ENCODE data around the gene TMEM44. TPM values are rescaled to one million over a fixed set of nuclear protein-coding genes. Genes with fewer than 3 reads are reported as not detected.

The TMEM44 gene
- total RNA-seq, 4 donors from 2014 or later: 6.5 to 24.5 (median 19.5) TPM

GRCh38 chr3:194540274-194540905 lies 92.8 kb downstream of the TMEM44 start:
- H3K36me3 ChIP-seq: no peaks in the 10 kb centered on the region
- intact Hi-C loops (cut with DNase I; ENCODE audit: low total_unique reads): no loop called here
- no peaks in the 10 kb centered on the region for H3K9me3 ChIP-seq
- no peak for DNase-seq
- no peaks in the 10 kb centered on the region for H3K27me3 ChIP-seq
- H3K27ac ChIP-seq: no peak overlapping the region
- no peak overlapping the region for H3K4me3 ChIP-seq
- no peaks in the 10 kb centered on the region for H3K4me1 ChIP-seq
- TF ChIP-seq CTCF (IDR thresholded peaks at IDR 0.05): no peak
- no peak for TF ChIP-seq POLR2A (IDR thresholded peaks at IDR 0.05)

GRCh38 chr3:194539498-194539897 lies 93.7 kb downstream of the TMEM44 start:
- intact Hi-C loops (cut with DNase I; ENCODE audit: low total_unique reads): no loop called here
- no peaks in the 10 kb centered on the region for H3K27me3 ChIP-seq
- no peaks in the 10 kb centered on the region for H3K36me3 ChIP-seq
- no peaks in the 10 kb centered on the region for H3K4me1 ChIP-seq
- TF ChIP-seq POLR2A (IDR thresholded peaks at IDR 0.05) (no peak), CTCF (IDR thresholded peaks at IDR 0.05) (no peak)
- H3K9me3 ChIP-seq: no peaks in the 10 kb centered on the region
- no peak overlapping the region for H3K4me3 ChIP-seq
- no peak overlapping the region for H3K27ac ChIP-seq
- no peak for DNase-seq

GRCh38 chr3:194537732-194538247 lies 95.4 kb downstream of the TMEM44 start:
- H3K36me3 ChIP-seq: no peaks in the 10 kb centered on the region
- H3K4me1 ChIP-seq: no peaks in the 10 kb centered on the region
- TF ChIP-seq POLR2A (IDR thresholded peaks at IDR 0.05): no peak
- TF ChIP-seq CTCF (IDR thresholded peaks at IDR 0.05): no peak
- intact Hi-C loops (cut with DNase I; ENCODE audit: low total_unique reads): no loop called here
- DNase-seq: no peak
- H3K4me3 ChIP-seq: no peak overlapping the region
- no peak overlapping the region for H3K27ac ChIP-seq
- H3K9me3 ChIP-seq: no peaks in the 10 kb centered on the region
- no peaks in the 10 kb centered on the region for H3K27me3 ChIP-seq

Small RNA genes within 50 kb of the gene (small RNA-seq; reads per million reads assigned to genes)
- gene AC046143.2: not detected

Other genes with a start within 250 kb of the TMEM44 start
- under 1 TPM in 2 of 4 donors, not detected in 2; 0.24 to 0.41 TPM for gene GP5, start 234.2 kb downstream of the TMEM44 start, total RNA-seq
- 100 to 1,000 TPM in 1 of 4 donors, 10 to 100 TPM in 3; 43.3 to 148 (median 82.9) TPM for gene ATP13A3, start 146.4 kb downstream of the TMEM44 start, total RNA-seq
- 10 to 100 TPM in 3 of 4 donors, 1 to 10 TPM in 1; 7.9 to 58.1 (median 45.0) TPM for gene LSG1, start 38.8 kb upstream of the TMEM44 start, total RNA-seq
- gene FAM43A, start 52.5 kb upstream of the TMEM44 start, total RNA-seq: 10 to 100 TPM; 12.9 to 25.2 (median 19.3) TPM